DND-41 (cell line): Measurements from ENCODE around the gene PLPP1.

Experiments
- ATAC-seq: fragments of 200-7000 bp; cut with Tn5 transposase; 3 replicates; pipeline ENCODE4 v1.9.1; 2021; ENCODE audit warnings: low read depth; ENCODE audit not compliant: insufficient read depth
- DNase-seq: peaks from one replicate; pipeline ENCODE4 v3.0.0-alpha.2; 2020
- H2AFZ ChIP-seq: 2 replicates; pipeline ENCODE4 v1.6.0; 2012; ENCODE audit warnings: low read depth, low read length
- H3K27ac ChIP-seq: 2 replicates; pipeline ENCODE4 v1.5.1; 2012; ENCODE audit warnings: low read length, inconsistent platforms
- H3K27me3 ChIP-seq: fragments of 200-600 bp; sonication (generic); 2 replicates; pipeline ENCODE4 v1.6.0; 2012; ENCODE audit warnings: low read length, mild to moderate bottlenecking, inconsistent platforms; ENCODE audit not compliant: insufficient read depth, poor library complexity
- H3K36me3 ChIP-seq: 2 replicates; pipeline ENCODE4 v1.5.1; 2012; ENCODE audit warnings: low read length, inconsistent platforms; ENCODE audit not compliant: insufficient read depth
- H3K4me1 ChIP-seq: 2 replicates; pipeline ENCODE4 v1.5.1; 2012; ENCODE audit warnings: mild to moderate bottlenecking, low read length; ENCODE audit not compliant: insufficient read depth
- H3K4me2 ChIP-seq: 2 replicates; pipeline ENCODE4 v1.6.0; 2012; ENCODE audit warnings: mild to moderate bottlenecking, moderate library complexity, low read length, inconsistent platforms; ENCODE audit not compliant: insufficient read depth
- H3K4me3 ChIP-seq, 2 experiments: fragments of 200-600 bp in 1 of 2; shearing (Covaris generic) in 1 of 2; 2 replicates each; pipeline ENCODE4 v1.5.1; 2012 to 2016; ENCODE audit warnings: inconsistent platforms in 2 of 2, low read length in 2 of 2, mild to moderate bottlenecking in 2 of 2, low read depth in 1 of 2, moderate library complexity in 1 of 2
- H3K79me2 ChIP-seq: 2 replicates; pipeline ENCODE4 v1.6.0; 2012; ENCODE audit warnings: low read length, inconsistent platforms; ENCODE audit not compliant: insufficient read depth
- H3K9ac ChIP-seq: 2 replicates; pipeline ENCODE4 v1.6.0; 2012; ENCODE audit warnings: low read depth, mild to moderate bottlenecking, inconsistent platforms, low read length, moderate library complexity
- H3K9me3 ChIP-seq: 2 replicates; pipeline ENCODE4 v1.5.1; 2012; ENCODE audit warnings: low read length, moderate library complexity, mild to moderate bottlenecking, inconsistent platforms; ENCODE audit not compliant: insufficient read depth, severe bottlenecking
- H4K20me1 ChIP-seq: 2 replicates; pipeline ENCODE4 v1.6.0; 2012; ENCODE audit warnings: low read length; ENCODE audit not compliant: insufficient read depth
- CTCF ChIP-seq: IDR thresholded peaks from 2 replicates; pipeline ENCODE4 v1.5.1; 2012; ENCODE audit warnings: borderline replicate concordance, low read length, moderate library complexity, mild to moderate bottlenecking; ENCODE audit not compliant: poor library complexity, severe bottlenecking; ENCODE audit errors: extremely low read depth
- EZH2 ChIP-seq: IDR thresholded peaks from 3 replicates; pipeline ENCODE4 v1.6.1; 2012; ENCODE audit warnings: borderline replicate concordance, low read depth, mild to moderate bottlenecking, moderate library complexity, low read length, inconsistent platforms; ENCODE audit not compliant: severe bottlenecking

PLPP1 gene

DNA sequence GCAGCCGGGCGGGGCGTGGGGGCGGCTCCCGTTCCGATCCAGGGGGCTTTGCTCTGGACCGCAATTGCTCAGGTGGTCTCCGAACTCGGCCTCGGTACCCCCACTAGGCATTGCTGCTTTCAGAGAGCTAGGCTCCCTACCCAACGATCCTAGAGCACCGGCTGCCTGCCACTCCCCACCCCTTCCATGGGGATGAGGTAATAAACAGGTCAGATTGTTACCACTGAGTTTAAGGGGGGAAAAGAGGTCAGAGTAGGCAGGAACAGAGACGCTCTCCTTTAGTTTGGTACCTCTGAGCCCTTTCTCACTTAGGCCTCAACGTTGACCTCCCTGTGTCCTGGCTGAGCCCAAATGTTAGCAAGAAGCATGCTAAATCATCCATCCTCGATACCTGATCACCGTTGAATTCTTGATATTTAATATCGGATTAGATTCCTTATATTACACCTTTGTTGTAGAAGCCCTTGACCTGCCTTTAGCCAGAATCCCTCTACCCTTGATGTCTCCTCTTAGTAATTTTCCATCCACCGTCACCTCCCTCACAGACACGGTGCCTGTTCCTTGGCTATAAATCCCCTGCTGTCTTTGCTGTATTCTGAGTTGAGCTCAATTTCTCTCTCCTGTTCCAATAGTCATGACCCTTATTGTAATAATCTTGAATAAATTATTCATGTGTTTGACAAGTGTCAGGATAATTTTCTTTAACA lies 588 bp upstream of the PLPP1 start:
- H3K4me3 ChIP-seq, result peak overlapping the region; percentile 69 to 85
- H2AFZ ChIP-seq, result peak overlapping the region; percentile 95
- peaks cover 3% of the 10 kb centered on the region; the same call in 1 of the 2 replicates for H3K36me3 ChIP-seq
- H3K79me2 ChIP-seq, result peaks cover 42% of the 10 kb centered on the region
- no peaks in the 10 kb centered on the region for H3K9me3 ChIP-seq
- no peak for TF ChIP-seq CTCF
- no peak for TF ChIP-seq EZH2
- H3K4me1 ChIP-seq, result peaks cover 74% of the 10 kb centered on the region
- H4K20me1 ChIP-seq, result peaks cover 5% of the 10 kb centered on the region; the same call in 1 of the 2 replicates
- peak overlapping the region; percentile 84 for H3K27ac ChIP-seq
- ATAC-seq, result no peak; the same call in 2 of the 3 replicates
- no peaks in the 10 kb centered on the region for H3K27me3 ChIP-seq
- H3K9ac ChIP-seq, result peak overlapping the region; percentile 85
- peak overlapping the region; percentile 78 for H3K4me2 ChIP-seq
- no peak for DNase-seq

DNA sequence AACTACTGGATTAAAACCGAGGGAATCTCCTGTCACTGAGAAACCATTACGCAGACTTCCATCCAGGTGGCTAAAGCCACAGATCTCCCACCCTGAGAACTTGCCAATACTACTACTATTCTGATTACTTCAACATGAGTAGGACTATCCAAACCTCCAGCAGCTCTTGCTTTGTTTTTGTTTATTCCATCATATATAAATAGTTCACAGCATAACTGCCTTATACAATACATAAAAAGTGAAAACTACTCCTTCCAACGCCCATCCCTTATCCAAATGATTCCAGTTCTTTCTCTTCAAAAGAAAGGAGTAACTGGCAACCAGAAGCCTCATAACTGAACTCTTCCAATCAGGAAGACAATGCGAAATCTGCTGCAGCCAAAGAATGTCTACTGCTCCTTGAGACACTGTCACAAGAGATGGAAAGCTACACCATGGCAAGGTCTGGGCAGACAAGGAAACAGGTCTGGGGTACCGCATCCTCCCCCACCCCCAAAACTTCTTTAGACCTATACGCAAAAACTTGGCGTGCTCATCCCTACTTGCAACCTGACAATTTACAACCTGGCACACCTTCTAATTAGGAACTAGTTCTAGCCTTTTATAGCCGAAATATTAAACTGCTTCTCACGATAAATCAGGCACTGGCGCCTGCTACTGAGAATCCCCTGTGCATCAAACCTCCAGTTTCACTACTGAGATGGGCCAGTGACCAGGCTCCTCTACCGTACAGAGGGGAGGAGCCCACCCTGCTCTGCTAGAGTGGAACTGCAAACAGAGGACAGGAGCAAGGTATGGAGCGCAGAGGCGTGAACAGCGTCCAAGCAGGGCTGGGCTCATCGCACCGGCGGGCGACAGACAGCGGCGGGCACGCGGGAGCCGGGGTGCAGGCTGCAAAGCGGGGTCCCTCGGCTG lies 986 bp downstream of the PLPP1 start:
- Histone ChIP-seq H3K9ac (peak overlapping the region; percentile 85), H3K27me3 (no peaks in the 10 kb centered on the region)

DNA sequence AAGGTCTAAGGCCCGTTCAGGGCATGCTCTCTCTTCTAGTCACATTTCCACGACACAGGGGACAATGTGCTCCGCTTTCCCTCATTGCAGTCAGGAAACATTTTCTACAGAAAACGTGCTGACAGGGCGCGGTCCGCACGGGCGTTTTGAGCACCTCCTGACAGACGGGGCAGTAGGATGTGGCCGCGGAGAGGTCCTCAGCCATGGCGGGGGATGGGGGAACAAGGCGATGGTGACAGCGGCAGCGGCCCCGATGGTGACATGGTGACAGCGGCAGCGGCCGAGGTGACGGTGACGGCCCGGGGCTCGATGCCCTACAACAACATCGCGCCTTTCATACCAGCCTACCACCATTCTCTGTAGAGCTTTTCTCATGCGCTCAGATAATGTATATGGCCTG lies 4.1 kb downstream of the PLPP1 start:
- Histone ChIP-seq H3K4me2 (no peak overlapping the region), H3K27me3 (no peaks in the 10 kb centered on the region), H3K4me3 (no peak overlapping the region), H3K36me3 (peaks cover 9% of the 10 kb centered on the region), H3K9ac (no peak overlapping the region), H3K4me1 (peaks cover 44% of the 10 kb centered on the region), H2AFZ (no peak overlapping the region), H3K9me3 (no peaks in the 10 kb centered on the region), H3K79me2 (peaks cover 76% of the 10 kb centered on the region), H3K27ac (no peak overlapping the region), H4K20me1 (peaks cover 5% of the 10 kb centered on the region; the same call in 1 of the 2 replicates)
- ATAC-seq, result no peak
- DNase-seq, result no peak
- TF ChIP-seq CTCF, result no peak
- TF ChIP-seq EZH2, result no peak

More for the DNA sequence above, 986 bp downstream of the PLPP1 start:
- Histone ChIP-seq H3K9me3 (no peaks in the 10 kb centered on the region), H4K20me1 (peaks cover 5% of the 10 kb centered on the region; the same call in 1 of the 2 replicates), H3K4me1 (peaks cover 63% of the 10 kb centered on the region), H3K4me3 (peak overlapping the region; percentile 69 to 85), H3K4me2 (peak overlapping the region; percentile 78), H3K36me3 (peaks cover 3% of the 10 kb centered on the region; the same call in 1 of the 2 replicates), H2AFZ (peak overlapping the region; percentile 95), H3K79me2 (peaks cover 49% of the 10 kb centered on the region), H3K27ac (peak overlapping the region; percentile 84)
- peak; percentile 63 for ATAC-seq
- no peak for TF ChIP-seq CTCF
- TF ChIP-seq EZH2, result no peak
- peak; percentile 69 for DNase-seq
